WERI-Rb-1 (cell line): ENCODE results near the gene KLK15.
"Not testable (repeated sequence)": the region's sequence is repeated elsewhere in the genome, so short reads cannot be mapped to it uniquely, and the experiment has no call there.

Source experiments
- DNase-seq: peaks from one replicate; pipeline ENCODE4 v3.0.0-alpha.2; 2020
- H3K27ac ChIP-seq: fragments of 250-450 bp; sonication (Bioruptor Pico); 2 replicates; pipeline ENCODE4 v1.5.1; 2020; ENCODE audit warnings: mild to moderate bottlenecking, moderate library complexity
- H3K27me3 ChIP-seq: fragments of 250-450 bp; sonication (Bioruptor Pico); 2 replicates; pipeline ENCODE4 v1.5.1; 2021; ENCODE audit warnings: mild to moderate bottlenecking, low read depth, moderate library complexity; ENCODE audit not compliant: insufficient read depth, severe bottlenecking
- H3K36me3 ChIP-seq: fragments of 250-450 bp; sonication (Bioruptor Pico); 2 replicates; pipeline ENCODE4 v1.5.1; 2020; ENCODE audit warnings: mild to moderate bottlenecking, moderate library complexity
- H3K4me3 ChIP-seq: 2 replicates; pipeline ENCODE4 v1.5.1; 2011; ENCODE audit warnings: low read depth, mild to moderate bottlenecking, control low read depth, low read length
- H3K9me3 ChIP-seq: fragments of 250-450 bp; sonication (Bioruptor Pico); 2 replicates; pipeline ENCODE4 v1.5.1; 2021; ENCODE audit warnings: mild to moderate bottlenecking, moderate library complexity; ENCODE audit not compliant: severe bottlenecking
- CTCF ChIP-seq: IDR thresholded peaks from 2 replicates; pipeline ENCODE4 v1.5.1; 2011; ENCODE audit warnings: low read depth, mild to moderate bottlenecking, control low read depth, inconsistent platforms, low read length

The KLK15 gene

GRCh38 chr19:50814883-50815282, 18.5 kb downstream of the KLK15 start:
- H3K36me3 ChIP-seq: no peaks in the 10 kb centered on the region
- peaks cover 8% of the 10 kb centered on the region for H3K9me3 ChIP-seq
- no peak overlapping the region for H3K27ac ChIP-seq
- no peak for DNase-seq
- peaks cover 4% of the 10 kb centered on the region for H3K27me3 ChIP-seq
- H3K4me3 ChIP-seq: no peak overlapping the region
- no peak for TF ChIP-seq CTCF

DNA sequence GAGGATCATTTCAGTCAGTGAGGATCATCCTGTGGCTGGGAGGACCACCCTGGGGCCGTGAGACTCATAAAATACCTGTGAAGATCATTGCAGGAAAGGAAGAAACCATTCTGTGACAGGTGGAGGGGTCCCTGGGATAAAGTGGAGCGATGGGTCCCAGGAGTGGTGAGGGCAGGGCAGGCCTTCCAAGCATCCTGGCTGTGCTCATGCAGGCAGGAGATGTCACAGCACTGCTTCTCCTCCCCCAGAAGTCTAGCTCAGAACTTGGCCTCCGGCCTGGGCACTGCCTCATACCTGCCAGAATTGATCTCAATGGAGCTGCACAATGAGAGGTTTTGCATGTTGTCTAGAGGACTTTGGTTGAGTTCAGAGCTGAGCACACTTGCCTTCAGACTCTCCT, 20.9 kb downstream of the KLK15 start:
- H3K27me3 ChIP-seq: peaks cover 4% of the 10 kb centered on the region
- DNase-seq: no peak
- no peak overlapping the region for H3K4me3 ChIP-seq
- no peaks in the 10 kb centered on the region for H3K36me3 ChIP-seq
- no peak for TF ChIP-seq CTCF
- no peak overlapping the region for H3K27ac ChIP-seq
- H3K9me3 ChIP-seq: peaks cover 8% of the 10 kb centered on the region

- DNase-seq, H3K27me3 ChIP-seq, H3K36me3 ChIP-seq, H3K27ac ChIP-seq, H3K9me3 ChIP-seq, H3K4me3 ChIP-seq: not testable (repeated sequence)
These were observed 21.6 kb downstream of the KLK15 start for GRCh38 chr19:50811622-50812238.

GRCh38 chr19:50808856-50809255, 24.5 kb downstream of the KLK15 start:
- H3K9me3 ChIP-seq: no peaks in the 10 kb centered on the region
- no peak overlapping the region for H3K4me3 ChIP-seq
- H3K36me3 ChIP-seq: peaks cover under 1% of the 10 kb centered on the region; the same call in 1 of the 2 replicates
- TF ChIP-seq CTCF: no peak
- H3K27ac ChIP-seq: no peak overlapping the region
- peaks cover 4% of the 10 kb centered on the region for H3K27me3 ChIP-seq
- DNase-seq: no peak

DNA sequence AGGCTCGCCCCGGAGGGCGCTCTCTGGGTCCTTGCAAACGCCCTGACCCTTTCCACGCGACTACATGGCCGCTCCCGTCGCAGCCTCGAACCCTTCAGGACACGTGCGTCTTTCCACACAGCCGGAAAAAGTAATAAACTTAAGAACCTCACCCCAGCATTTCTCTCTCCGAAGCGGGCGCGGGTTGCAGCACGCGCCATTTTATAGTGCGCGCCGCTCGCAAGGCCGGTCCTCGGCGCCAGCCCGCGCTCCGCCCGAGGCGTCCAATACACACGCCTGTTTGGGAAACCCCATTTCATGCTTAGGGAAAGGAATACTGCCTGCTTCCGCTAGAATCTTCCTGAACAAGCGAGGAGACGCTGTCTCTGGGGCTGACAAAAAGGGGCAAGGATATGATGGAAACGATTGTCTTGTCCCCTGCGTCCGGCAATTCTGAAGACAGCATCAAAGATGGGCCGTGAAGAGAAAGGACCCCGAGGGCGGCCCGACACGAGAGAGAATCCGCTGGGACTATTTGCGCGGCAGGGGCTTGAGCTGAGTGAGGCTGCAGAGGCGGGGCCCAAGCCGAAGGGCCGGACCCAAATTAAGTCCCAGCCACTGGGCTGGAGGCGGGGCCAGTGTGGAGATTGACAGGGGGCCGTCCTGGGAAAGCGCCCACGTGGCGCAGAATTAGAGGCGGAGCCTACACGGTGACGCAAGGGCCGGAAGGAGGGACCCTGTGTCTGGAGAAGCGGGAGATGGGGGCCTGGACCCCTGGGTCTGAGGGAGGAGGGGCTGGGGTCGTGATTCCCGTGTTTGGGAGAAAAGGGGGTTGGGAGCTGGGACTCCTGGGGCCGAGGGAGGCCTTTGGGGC, 28.7 kb downstream of the KLK15 start:
- Histone ChIP-seq H3K9me3 (no peaks in the 10 kb centered on the region), H3K4me3 (peak overlapping the region; percentile 98), H3K36me3 (peaks cover 40% of the 10 kb centered on the region), H3K27ac (peak overlapping the region; percentile 100), H3K27me3 (no peaks in the 10 kb centered on the region)
- no peak for TF ChIP-seq CTCF
- peak; percentile 98 for DNase-seq

GRCh38 chr19:50803633-50804419, 29.5 kb downstream of the KLK15 start:
- Histone ChIP-seq H3K4me3 (peak overlapping the region; percentile 98), H3K27me3 (no peaks in the 10 kb centered on the region), H3K9me3 (no peaks in the 10 kb centered on the region), H3K27ac (peak overlapping the region; percentile 100), H3K36me3 (peaks cover 48% of the 10 kb centered on the region)
- DNase-seq: peak; percentile 30
- TF ChIP-seq CTCF: no peak
